HFFc6 (cell line): ENCODE measurements around the gene EIF5AL1. TPM values are rescaled to one million over a fixed set of nuclear protein-coding genes. Genes with fewer than 3 reads are reported as not detected.

Experiments
- DNase-seq: peaks from one replicate; pipeline ENCODE4 v3.0.0-alpha.2; 2018
- H3K27ac Mint-ChIP-seq: 2 replicates; pipeline ENCODE4 v1.8.0; 2020; ENCODE audit warnings: mild to moderate bottlenecking, mixed read lengths
- H3K27me3 Mint-ChIP-seq: 2 replicates; pipeline ENCODE4 v1.8.0; 2021; ENCODE audit warnings: mild to moderate bottlenecking, moderate library complexity, mixed read lengths; ENCODE audit not compliant: insufficient read depth
- H3K36me3 Mint-ChIP-seq: 2 replicates; pipeline ENCODE4 v1.8.0; 2021; ENCODE audit warnings: low read depth, mixed read lengths
- H3K4me1 Mint-ChIP-seq: 2 replicates; pipeline ENCODE4 v1.8.0; 2020; ENCODE audit warnings: low read depth, mixed read lengths
- H3K4me3 Mint-ChIP-seq: 2 replicates; pipeline ENCODE4 v1.8.0; 2020; ENCODE audit warnings: mild to moderate bottlenecking, moderate library complexity, mixed read lengths
- H3K9me3 Mint-ChIP-seq: 2 replicates; pipeline ENCODE4 v1.8.0; 2020; ENCODE audit warnings: mild to moderate bottlenecking, mixed read lengths
- total RNA-seq, 6 experiments: library from RNA; stranded (reverse); fragmentation: NEBNext Ultra II Directional; extraction: Animal tissue kit (Norgen Biotek cat#: 25700); gene quantifications; 2 replicates in 1 of 6; 3 replicates in 5 of 6; pipeline ENCODE4 v1.2.3, GENCODE V29; 2021
- TF ChIP-seq, protein P1 (sequence below): fragments of 200-600 bp; sonication (generic); IDR thresholded peaks from 2 replicates; pipeline ENCODE4 v1.5.0; 2021; ENCODE audit warnings: antibody characterized with exemption, mild to moderate bottlenecking

The EIF5AL1 gene
- total RNA-seq, 6 experiments from 2014 or later: 0.41 to 0.61 (median 0.48) TPM

GRCh38 chr10:79470096-79470495 is 42.2 kb upstream of the EIF5AL1 start:
- TF ChIP-seq, protein P1, sequence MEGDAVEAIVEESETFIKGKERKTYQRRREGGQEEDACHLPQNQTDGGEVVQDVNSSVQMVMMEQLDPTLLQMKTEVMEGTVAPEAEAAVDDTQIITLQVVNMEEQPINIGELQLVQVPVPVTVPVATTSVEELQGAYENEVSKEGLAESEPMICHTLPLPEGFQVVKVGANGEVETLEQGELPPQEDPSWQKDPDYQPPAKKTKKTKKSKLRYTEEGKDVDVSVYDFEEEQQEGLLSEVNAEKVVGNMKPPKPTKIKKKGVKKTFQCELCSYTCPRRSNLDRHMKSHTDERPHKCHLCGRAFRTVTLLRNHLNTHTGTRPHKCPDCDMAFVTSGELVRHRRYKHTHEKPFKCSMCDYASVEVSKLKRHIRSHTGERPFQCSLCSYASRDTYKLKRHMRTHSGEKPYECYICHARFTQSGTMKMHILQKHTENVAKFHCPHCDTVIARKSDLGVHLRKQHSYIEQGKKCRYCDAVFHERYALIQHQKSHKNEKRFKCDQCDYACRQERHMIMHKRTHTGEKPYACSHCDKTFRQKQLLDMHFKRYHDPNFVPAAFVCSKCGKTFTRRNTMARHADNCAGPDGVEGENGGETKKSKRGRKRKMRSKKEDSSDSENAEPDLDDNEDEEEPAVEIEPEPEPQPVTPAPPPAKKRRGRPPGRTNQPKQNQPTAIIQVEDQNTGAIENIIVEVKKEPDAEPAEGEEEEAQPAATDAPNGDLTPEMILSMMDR: no peak
- no peak overlapping the region for H3K4me3 Mint-ChIP-seq
- no peaks in the 10 kb centered on the region; the same call in 1 of the 2 replicates for H3K27me3 Mint-ChIP-seq
- no peaks in the 10 kb centered on the region for H3K36me3 Mint-ChIP-seq
- peaks cover 17% of the 10 kb centered on the region for H3K4me1 Mint-ChIP-seq
- no peaks in the 10 kb centered on the region for H3K9me3 Mint-ChIP-seq
- H3K27ac Mint-ChIP-seq: no peak overlapping the region
- DNase-seq: no peak

GRCh38 chr10:79471776-79472175 is 40.6 kb upstream of the EIF5AL1 start:
- H3K4me1 Mint-ChIP-seq: peaks cover 15% of the 10 kb centered on the region
- H3K4me3 Mint-ChIP-seq: no peak overlapping the region
- no peak overlapping the region for H3K27ac Mint-ChIP-seq
- H3K9me3 Mint-ChIP-seq: no peaks in the 10 kb centered on the region
- no peaks in the 10 kb centered on the region for H3K36me3 Mint-ChIP-seq
- DNase-seq: no peak
- no peaks in the 10 kb centered on the region; the same call in 1 of the 2 replicates for H3K27me3 Mint-ChIP-seq
- TF ChIP-seq, protein P1: no peak

GRCh38 chr10:79472449-79472848 is 39.9 kb upstream of the EIF5AL1 start:
- Mint-ChIP-seq H3K4me3 (no peak overlapping the region), H3K27ac (no peak overlapping the region), H3K9me3 (no peaks in the 10 kb centered on the region), H3K4me1 (peaks cover 8% of the 10 kb centered on the region), H3K36me3 (no peaks in the 10 kb centered on the region), H3K27me3 (no peaks in the 10 kb centered on the region)
- DNase-seq: no peak
- TF ChIP-seq, protein P1: no peak

GRCh38 chr10:79472951-79473350 is 39.4 kb upstream of the EIF5AL1 start:
- H3K27ac Mint-ChIP-seq: no peak overlapping the region
- H3K9me3 Mint-ChIP-seq: no peaks in the 10 kb centered on the region
- H3K4me1 Mint-ChIP-seq: peaks cover 4% of the 10 kb centered on the region
- H3K27me3 Mint-ChIP-seq: no peaks in the 10 kb centered on the region
- TF ChIP-seq, protein P1: no peak
- H3K36me3 Mint-ChIP-seq: no peaks in the 10 kb centered on the region
- no peak for DNase-seq
- H3K4me3 Mint-ChIP-seq: no peak overlapping the region

- Mint-ChIP-seq H3K27ac (no peak overlapping the region), H3K36me3 (no peaks in the 10 kb centered on the region), H3K4me3 (no peak overlapping the region), H3K9me3 (no peaks in the 10 kb centered on the region), H3K27me3 (no peaks in the 10 kb centered on the region), H3K4me1 (peaks cover 4% of the 10 kb centered on the region)
- TF ChIP-seq, protein P1: no peak
- no peak for DNase-seq
Measured at GRCh38 chr10:79473496-79474095, 38.7 kb upstream of the EIF5AL1 start.
